Naive thymus-derived CD4-positive, alpha-beta T cell (primary cell): Measurements from ENCODE around the gene NOL4L. TPM values are rescaled to one million over a fixed set of nuclear protein-coding genes. Genes with fewer than 3 reads are reported as not detected.

ENCODE experiments used
- ATAC-seq: fragments of 150-1000 bp; cut with Tn5 transposase; 2 replicates; pipeline ENCODE4 v1.10.0; 2021; ENCODE audit warnings: mild to moderate bottlenecking, moderate library complexity
- CTCF ChIA-PET: fragments of 350-600 bp; sonication (Branson Sonifier 250); formaldehyde crosslinking; loops from one replicate; lab custom pipeline; 2021; ENCODE audit warnings: antibody characterized with exemption; lab: Charles Lee
- POLR2A ChIA-PET: fragments of 350-600 bp; sonication (Branson Sonifier 250); formaldehyde crosslinking; loops from one replicate; lab custom pipeline; 2021; ENCODE audit warnings: antibody characterized with exemption, inconsistent platforms; lab: Charles Lee
- DNase-seq, 9 donors: peaks; one replicate each; pipeline versions ENCODE4 v3.0.0 to v3.0.0-alpha.2; 2020 to 2022; ENCODE audit warnings: mixed read lengths in 1 of 9
- H3K27ac ChIP-seq: one replicate; pipeline ENCODE4 v1.7.0; 2013; ENCODE audit warnings: mild to moderate bottlenecking, low read depth, low read length, moderate library complexity
- H3K27me3 ChIP-seq, 2 donors: one replicate each; pipeline ENCODE4 v1.7.0; 2013; ENCODE audit warnings: low read length in 2 of 2, mild to moderate bottlenecking in 2 of 2, moderate library complexity in 2 of 2; ENCODE audit not compliant: control insufficient read depth in 2 of 2, insufficient read depth in 2 of 2
- H3K36me3 ChIP-seq, 3 experiments: 1 replicate in 2 of 3; 2 replicates in 1 of 3; pipeline ENCODE4 v1.7.0; 2013; ENCODE audit warnings: low read length in 3 of 3, mild to moderate bottlenecking in 3 of 3, moderate library complexity in 1 of 3; ENCODE audit not compliant: insufficient read depth in 3 of 3, control insufficient read depth in 2 of 3
- H3K4me1 ChIP-seq, 2 donors: one replicate each; pipeline ENCODE4 v1.7.0; 2013; ENCODE audit warnings: low read length in 2 of 2, mild to moderate bottlenecking in 2 of 2, moderate library complexity in 1 of 2; ENCODE audit not compliant: control insufficient read depth in 2 of 2, insufficient read depth in 2 of 2
- H3K4me3 ChIP-seq: 2 replicates; pipeline ENCODE4 v1.7.0; 2013; ENCODE audit warnings: mild to moderate bottlenecking, low read length
- H3K9me3 ChIP-seq, 3 experiments: 1 replicate in 2 of 3; 2 replicates in 1 of 3; pipeline ENCODE4 v1.7.0; 2013; ENCODE audit warnings: low read length in 3 of 3; ENCODE audit not compliant: control insufficient read depth in 2 of 3
- H3K27ac Mint-ChIP-seq, 9 donors: one replicate each; pipeline ENCODE4 v1.8.0; 2020 to 2022; ENCODE audit warnings: mixed read lengths in 9 of 9, mild to moderate bottlenecking in 8 of 9, moderate library complexity in 5 of 9, inconsistent platforms in 2 of 9
- H3K27me3 Mint-ChIP-seq, 5 donors: one replicate each; pipeline ENCODE4 v1.8.0; 2021 to 2022; ENCODE audit warnings: mixed read lengths in 5 of 5, mild to moderate bottlenecking in 1 of 5
- H3K36me3 Mint-ChIP-seq, 5 donors: one replicate each; pipeline ENCODE4 v1.8.0; 2020 to 2022; ENCODE audit warnings: mixed read lengths in 5 of 5, mild to moderate bottlenecking in 3 of 5, inconsistent platforms in 1 of 5
- H3K4me1 Mint-ChIP-seq, 7 donors: one replicate each; pipeline ENCODE4 v1.8.0; 2020 to 2022; ENCODE audit warnings: mixed read lengths in 7 of 7, mild to moderate bottlenecking in 3 of 7, inconsistent platforms in 1 of 7
- H3K4me3 Mint-ChIP-seq, 10 donors: one replicate each; pipeline ENCODE4 v1.8.0; 2020 to 2022; ENCODE audit warnings: mild to moderate bottlenecking in 10 of 10, mixed read lengths in 10 of 10, moderate library complexity in 6 of 10, inconsistent platforms in 2 of 10
- H3K9me3 Mint-ChIP-seq, 11 donors: one replicate each; pipeline ENCODE4 v1.8.0; 2020 to 2022; ENCODE audit warnings: mixed read lengths in 11 of 11, mild to moderate bottlenecking in 4 of 11, inconsistent platforms in 1 of 11, moderate library complexity in 1 of 11
- intact Hi-C, 2 donors: fragments of 100-400 bp; cut with micrococcal nuclease; formaldehyde crosslinking; loops; one replicate each; pipeline ENCODE4 v1.15.1; 2023
- polyA plus RNA-seq, 2 donors: library from polyadenylated mRNA; unstranded; fragments of 300-500 nt; fragmentation: Illumina TruSeq; gene quantifications; one replicate each; pipeline ENCODE4 v1.2.3, GENCODE V29; 2021
- total RNA-seq, 6 experiments: library from RNA in 5 of 6; stranded (reverse) in 5 of 6; gene quantifications; 1 replicate in 5 of 6; 2 replicates in 1 of 6; pipeline ENCODE4 v1.2.3 and lab custom pipeline; 2021 to 2026

Gene NOL4L
- total and polyA plus RNA-seq, 7 experiments from 2014 or later: 17.3 to 81.9 (median 62.7) TPM

GRCh38 chr20:32539026-32539816 lies 45.9 kb downstream of the NOL4L start:
- peak overlapping the region; percentile 79 to 99 (median 84) for H3K4me3 Mint-ChIP-seq
- Histone ChIP-seq H3K36me3 (no peaks in the 10 kb centered on the region), H3K27ac (peak overlapping the region; percentile 90), H3K9me3 (no peaks in the 10 kb centered on the region), H3K4me1 (peaks cover 72% of the 10 kb centered on the region in 2 donors), H3K27me3 (no peaks in the 10 kb centered on the region), H3K4me3 (peak overlapping the region; percentile 43)
- no peaks in the 10 kb centered on the region for H3K27me3 Mint-ChIP-seq
- H3K9me3 Mint-ChIP-seq: peaks cover 0 to 2% (median 0%) of the 10 kb centered on the region in 11 donors
- intact Hi-C loops: loop anchor here (1.0 to 10.0 kb wide), 11 partner anchors 16 to 948 kb away; partner anchors contain the start of genes COMMD7 (in 2 of the 2), ASXL1 (in 1 of the 2) and TM9SF4 (in 1 of the 2)
- DNase-seq: peak in 1 of 9 donors; percentile 33
- ATAC-seq: no peak
- H3K36me3 Mint-ChIP-seq: peaks cover 0 to 14% (median 6%) of the 10 kb centered on the region in 5 donors
- peak overlapping the region; percentile 95 to 100 (median 98) for H3K27ac Mint-ChIP-seq
- CTCF ChIA-PET: interaction anchor here (0.6 to 14.4 kb wide), 14 partner anchors 13 to 433 kb away, joined by 3 to 320 read pairs (median 4); no protein-coding TSS in a partner anchor
- peaks cover 58 to 87% (median 79%) of the 10 kb centered on the region in 7 donors for H3K4me1 Mint-ChIP-seq
- POLR2A ChIA-PET: interaction anchor here (0.7 to 21.3 kb wide), 23 partner anchors 9 to 951 kb away, joined by 3 to 623 read pairs (median 4); partner anchors contain the start of genes ASXL1, CBFA2T2 and NOL4L

- Histone ChIP-seq H3K4me1 (peaks cover 78 to 79% of the 10 kb centered on the region in 2 donors), H3K36me3 (no peaks in the 10 kb centered on the region), H3K4me3 (peak overlapping the region; percentile 43), H3K27ac (peak overlapping the region; percentile 90), H3K27me3 (no peaks in the 10 kb centered on the region), H3K9me3 (no peaks in the 10 kb centered on the region)
- intact Hi-C loops: loop anchor here (2.0 to 10.0 kb wide), 9 partner anchors 16 to 949 kb away; partner anchors contain the start of genes COMMD7 (in 2 of the 2), ASXL1 (in 1 of the 2) and TM9SF4 (in 1 of the 2)
- CTCF ChIA-PET: interaction anchor here (1.6 to 14.4 kb wide), 4 partner anchors 13 to 114 kb away, joined by 4 to 320 read pairs (median 8); no protein-coding TSS in a partner anchor
- ATAC-seq (no peak), DNase-seq (peak in 7 of 9 donors; percentile 40 to 78 (median 51))
- H3K27me3 Mint-ChIP-seq: no peaks in the 10 kb centered on the region
- peaks cover 0 to 2% (median 0%) of the 10 kb centered on the region in 11 donors for H3K9me3 Mint-ChIP-seq
- POLR2A ChIA-PET: interaction anchor here (0.7 to 21.3 kb wide), 12 partner anchors 10 to 951 kb away, joined by 3 to 623 read pairs (median 4); partner anchors contain the start of genes CBFA2T2 and NOL4L
- peaks cover 0 to 14% (median 6%) of the 10 kb centered on the region in 5 donors for H3K36me3 Mint-ChIP-seq
- H3K27ac Mint-ChIP-seq: peak overlapping the region; percentile 95 to 100 (median 98)
- peak overlapping the region; percentile 79 to 99 (median 82) for H3K4me3 Mint-ChIP-seq
- peaks cover 59 to 87% (median 80%) of the 10 kb centered on the region in 7 donors for H3K4me1 Mint-ChIP-seq
Observed at GRCh38 chr20:32538526-32538939, 46.6 kb downstream of the NOL4L start.

GRCh38 chr20:32537657-32538525 lies 47.2 kb downstream of the NOL4L start:
- Histone ChIP-seq H3K4me1 (peaks cover 84% of the 10 kb centered on the region in 2 donors), H3K36me3 (no peaks in the 10 kb centered on the region), H3K27ac (peak overlapping the region; percentile 90), H3K9me3 (no peaks in the 10 kb centered on the region), H3K27me3 (no peaks in the 10 kb centered on the region), H3K4me3 (peak overlapping the region; percentile 71)
- intact Hi-C loops: loop anchor here (1.0 to 10.0 kb wide), 12 partner anchors 15 to 949 kb away; partner anchors contain the start of genes COMMD7 (in 2 of the 2), ASXL1 (in 1 of the 2), MAPRE1 (in 1 of the 2) and TM9SF4 (in 1 of the 2)
- Mint-ChIP-seq H3K27me3 (no peaks in the 10 kb centered on the region), H3K27ac (peak overlapping the region; percentile 95 to 100 (median 99)), H3K36me3 (peaks cover 0 to 12% (median 4%) of the 10 kb centered on the region in 5 donors), H3K9me3 (peaks cover 0 to 2% (median 0%) of the 10 kb centered on the region in 11 donors), H3K4me3 (peak overlapping the region; percentile 85 to 99 (median 94)), H3K4me1 (peaks cover 60 to 87% (median 83%) of the 10 kb centered on the region in 7 donors)
- ATAC-seq: no peak
- ChIA-PET CTCF (interaction anchor here (0.8 to 14.4 kb wide), 3 partner anchors 12 to 115 kb away, joined by 3 to 320 read pairs (median 8); no protein-coding TSS in a partner anchor), POLR2A (interaction anchor here (0.5 to 21.3 kb wide), 12 partner anchors 8 to 201 kb away, joined by 3 to 623 read pairs (median 6); partner anchors contain the start of gene NOL4L)
- no peak for DNase-seq

GRCh38 chr20:32536851-32537656 lies 48.1 kb downstream of the NOL4L start:
- POLR2A ChIA-PET: interaction anchor here (0.9 to 21.3 kb wide), 12 partner anchors 8 to 178 kb away, joined by 3 to 623 read pairs (median 8); partner anchors contain the start of gene NOL4L
- Histone ChIP-seq H3K27ac (peak overlapping the region; percentile 90), H3K4me1 (peaks cover 82 to 85% of the 10 kb centered on the region in 2 donors), H3K36me3 (no peaks in the 10 kb centered on the region), H3K4me3 (peak overlapping the region; percentile 71), H3K27me3 (no peaks in the 10 kb centered on the region), H3K9me3 (no peaks in the 10 kb centered on the region)
- Mint-ChIP-seq H3K9me3 (peaks cover 0 to 2% (median 0%) of the 10 kb centered on the region in 11 donors), H3K27me3 (no peaks in the 10 kb centered on the region), H3K27ac (peak overlapping the region; percentile 95 to 100 (median 99)), H3K4me3 (peak overlapping the region; percentile 85 to 99 (median 94)), H3K4me1 (peaks cover 58 to 87% (median 83%) of the 10 kb centered on the region in 7 donors), H3K36me3 (peaks cover 0 to 9% (median under 1%) of the 10 kb centered on the region in 5 donors)
- CTCF ChIA-PET: interaction anchor here (0.8 to 14.4 kb wide), 2 partner anchors 11 to 45 kb away, joined by 3 to 320 read pairs; no protein-coding TSS in a partner anchor
- ATAC-seq (peak; percentile 43), DNase-seq (peak; percentile 48 to 78 (median 71))
- intact Hi-C loops: loop anchor here (1.0 to 10.0 kb wide), 14 partner anchors 9 to 950 kb away; partner anchors contain the start of genes ASXL1 (in 2 of the 2), COMMD7 (in 2 of the 2), MAPRE1 (in 1 of the 2) and TM9SF4 (in 1 of the 2)
